BLaER1 treated with 17β-estradiol and CSF1 and Interleukin-3, amounts not matched to agents 10 nM and 100 nM (cell line): ENCODE data around the gene PCDHB6.
"Not testable (repeated sequence)": the region's sequence is repeated elsewhere in the genome, so short reads cannot be mapped to it uniquely, and the experiment has no call there.

ENCODE experiments used
- H3K27ac ChIP-seq, 11 experiments: shearing (Covaris generic); formaldehyde crosslinking; 2 replicates each; pipeline ENCODE4 v1.8.1; 2022
- H3K27me3 ChIP-seq, 11 experiments: shearing (Covaris generic); formaldehyde crosslinking; 2 replicates each; pipeline ENCODE4 v1.8.1; 2022
- H3K36me3 ChIP-seq, 11 experiments: shearing (Covaris generic); formaldehyde crosslinking; 2 replicates each; pipeline ENCODE4 v1.8.1; 2022
- H3K4me1 ChIP-seq, 10 experiments: shearing (Covaris generic); formaldehyde crosslinking; 2 replicates each; pipeline ENCODE4 v1.8.1; 2022
- H3K4me2 ChIP-seq, 11 experiments: shearing (Covaris generic); formaldehyde crosslinking; 2 replicates each; pipeline ENCODE4 v1.8.1; 2022
- H3K4me3 ChIP-seq, 10 experiments: shearing (Covaris generic); formaldehyde crosslinking; 2 replicates each; pipeline ENCODE4 v1.8.1; 2022
- H3K9ac ChIP-seq, 11 experiments: shearing (Covaris generic); formaldehyde crosslinking; 2 replicates each; pipeline ENCODE4 v1.8.1; 2022
- H3K9me3 ChIP-seq, 11 experiments: shearing (Covaris generic); formaldehyde crosslinking; replicated peaks in 1 of 11; 2 replicates each; pipeline ENCODE4 v1.8.1; 2022
- H4K20me1 ChIP-seq, 11 experiments: shearing (Covaris generic); formaldehyde crosslinking; 2 replicates each; pipeline ENCODE4 v1.8.1; 2022
- Cebpa-rat ChIP-seq, 11 experiments: shearing (Covaris generic); IDR thresholded peaks; 2 replicates each; pipeline ENCODE4 v1.8.1; 2022

Gene PCDHB6

DNA sequence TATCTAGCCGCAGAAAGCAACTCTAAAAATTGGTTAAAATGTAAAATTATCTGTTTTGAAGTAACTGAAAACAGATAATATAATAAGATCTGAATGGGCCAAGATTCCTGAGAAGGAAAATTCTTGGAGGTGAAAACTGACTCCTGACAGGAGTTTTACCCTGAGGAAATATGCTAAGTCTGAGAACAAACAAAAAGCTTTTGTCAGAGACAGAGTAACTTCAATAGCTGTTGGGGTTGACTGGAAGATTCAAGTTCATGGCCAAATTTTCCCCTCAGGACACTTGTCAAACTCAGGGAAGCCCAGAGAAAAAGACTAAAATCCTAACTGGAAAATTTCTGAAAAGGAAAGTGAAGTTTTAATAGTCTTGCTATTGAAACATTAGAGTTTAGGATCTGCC is 22.6 kb upstream of the PCDHB6 start:
- no peak overlapping the region for H3K4me3 ChIP-seq
- H3K4me2 ChIP-seq, result no peak overlapping the region
- no peaks in the 10 kb centered on the region for H3K27me3 ChIP-seq
- no peaks in the 10 kb centered on the region for H3K36me3 ChIP-seq
- peaks cover 15 to 24% (median 19%) of the 10 kb centered on the region in 11 experiments; a peak in 19 of 22 replicates for H3K9me3 ChIP-seq
- no peaks in the 10 kb centered on the region for H3K4me1 ChIP-seq
- no peak overlapping the region for H3K27ac ChIP-seq
- H4K20me1 ChIP-seq, result no peaks in the 10 kb centered on the region
- no peak overlapping the region for H3K9ac ChIP-seq
- TF ChIP-seq Cebpa-rat (IDR thresholded peaks at IDR 0.05), result no peak

GRCh38 chr5:141135030-141135717 is 14.7 kb upstream of the PCDHB6 start, which contains the start of gene PCDHB5:
Gene PCDHB5 (plus strand): TSS chr5:141135206. CDS start chr5:141135435, 229 bp downstream.
- Histone ChIP-seq H3K4me2 (no peak within 1 kb of the TSS), H3K4me1 (no peaks in the 10 kb centered on the region), H3K27ac (no peak within 1 kb of the TSS), H3K36me3 (no peaks in the 10 kb centered on the region), H3K4me3 (no peak within 1 kb of the TSS), H3K9ac (no peak within 1 kb of the TSS), H3K9me3 (peaks cover 32 to 50% (median 44%) of the 10 kb centered on the region in 11 experiments), H4K20me1 (no peaks in the 10 kb centered on the region), H3K27me3 (no peaks in the 10 kb centered on the region)
- no peak for TF ChIP-seq Cebpa-rat (IDR thresholded peaks at IDR 0.05)

DNA sequence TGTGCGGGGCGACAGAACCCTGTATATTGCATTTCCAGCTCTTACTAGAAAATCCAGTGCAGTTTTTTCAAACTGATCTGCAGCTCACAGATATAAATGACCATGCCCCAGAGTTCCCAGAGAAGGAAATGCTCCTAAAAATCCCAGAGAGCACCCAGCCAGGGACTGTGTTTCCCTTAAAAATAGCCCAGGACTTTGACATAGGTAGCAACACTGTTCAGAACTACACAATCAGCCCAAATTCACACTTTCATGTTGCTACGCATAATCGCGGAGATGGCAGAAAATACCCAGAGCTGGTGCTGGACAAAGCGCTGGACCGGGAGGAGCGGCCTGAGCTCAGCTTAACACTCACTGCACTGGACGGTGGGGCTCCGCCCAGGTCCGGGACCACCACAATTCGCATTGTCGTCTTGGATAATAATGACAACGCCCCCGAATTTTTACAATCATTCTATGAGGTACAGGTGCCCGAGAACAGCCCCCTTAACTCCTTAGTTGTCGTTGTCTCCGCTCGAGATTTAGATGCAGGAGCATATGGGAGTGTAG is 14.1 kb upstream of the PCDHB6 start:
- Histone ChIP-seq H3K9ac (no peak overlapping the region), H3K27ac (no peak overlapping the region), H3K36me3 (no peaks in the 10 kb centered on the region), H3K4me1 (no peaks in the 10 kb centered on the region), H3K27me3 (no peaks in the 10 kb centered on the region), H3K4me2 (no peak overlapping the region), H3K4me3 (no peak overlapping the region), H3K9me3 (peaks cover 32 to 50% (median 44%) of the 10 kb centered on the region in 11 experiments), H4K20me1 (no peaks in the 10 kb centered on the region)
- TF ChIP-seq Cebpa-rat (IDR thresholded peaks at IDR 0.05), result no peak

- not testable (repeated sequence) for H3K27ac ChIP-seq, H3K4me3 ChIP-seq, H3K4me1 ChIP-seq, H3K4me2 ChIP-seq, H3K27me3 ChIP-seq, H3K9ac ChIP-seq, H3K36me3 ChIP-seq, H4K20me1 ChIP-seq
- peaks cover 32 to 50% (median 44%) of the 10 kb centered on the region in 11 experiments for H3K9me3 ChIP-seq
Measured at GRCh38 chr5:141137346-141137745, 12.5 kb upstream of the PCDHB6 start.

- H3K4me2 ChIP-seq, result no peak overlapping the region
- no peak overlapping the region for H3K4me3 ChIP-seq
- peaks cover 28 to 49% (median 37%) of the 10 kb centered on the region in 11 experiments for H3K9me3 ChIP-seq
- H3K36me3 ChIP-seq, result no peaks in the 10 kb centered on the region
- TF ChIP-seq Cebpa-rat (IDR thresholded peaks at IDR 0.05), result no peak
- H3K9ac ChIP-seq, result no peak overlapping the region
- no peak overlapping the region for H3K27ac ChIP-seq
- no peaks in the 10 kb centered on the region for H3K27me3 ChIP-seq
- no peaks in the 10 kb centered on the region for H3K4me1 ChIP-seq
- no peaks in the 10 kb centered on the region for H4K20me1 ChIP-seq
Measured at GRCh38 chr5:141150224-141150992, 551 bp downstream of the PCDHB6 start.

- Histone ChIP-seq H3K4me3 (no peak overlapping the region), H3K27me3 (no peaks in the 10 kb centered on the region), H4K20me1 (no peaks in the 10 kb centered on the region), H3K9me3 (peaks cover 31 to 54% (median 42%) of the 10 kb centered on the region in 11 experiments), H3K4me2 (no peak overlapping the region), H3K27ac (no peak overlapping the region), H3K4me1 (no peaks in the 10 kb centered on the region), H3K36me3 (no peaks in the 10 kb centered on the region), H3K9ac (no peak overlapping the region)
- TF ChIP-seq Cebpa-rat (IDR thresholded peaks at IDR 0.05), result no peak
Measured at GRCh38 chr5:141150993-141151325, 1.1 kb downstream of the PCDHB6 start.

- peaks cover 38 to 61% (median 49%) of the 10 kb centered on the region in 11 experiments for H3K9me3 ChIP-seq
- H4K20me1 ChIP-seq, H3K9ac ChIP-seq, H3K4me1 ChIP-seq, H3K27me3 ChIP-seq, H3K4me2 ChIP-seq, H3K36me3 ChIP-seq, H3K27ac ChIP-seq, H3K4me3 ChIP-seq: not testable (repeated sequence)
Measured at GRCh38 chr5:141151632-141152031, 1.8 kb downstream of the PCDHB6 start.

GRCh38 chr5:141152096-141152495 is 2.2 kb downstream of the PCDHB6 start:
- not testable (repeated sequence) for H3K4me1 ChIP-seq, H3K4me3 ChIP-seq, H3K4me2 ChIP-seq, H4K20me1 ChIP-seq, H3K9ac ChIP-seq, H3K27ac ChIP-seq, H3K36me3 ChIP-seq, H3K27me3 ChIP-seq
- H3K9me3 ChIP-seq, result peaks cover 43 to 66% (median 54%) of the 10 kb centered on the region in 11 experiments

GRCh38 chr5:141155540-141156374 is 5.9 kb downstream of the PCDHB6 start:
- Histone ChIP-seq H3K27me3 (no peaks in the 10 kb centered on the region), H3K36me3 (no peaks in the 10 kb centered on the region), H4K20me1 (no peaks in the 10 kb centered on the region), H3K4me3 (no peak overlapping the region), H3K9me3 (peaks cover 43 to 69% (median 57%) of the 10 kb centered on the region in 11 experiments), H3K27ac (no peak overlapping the region), H3K9ac (no peak overlapping the region), H3K4me1 (no peaks in the 10 kb centered on the region), H3K4me2 (no peak overlapping the region)
- no peak for TF ChIP-seq Cebpa-rat (IDR thresholded peaks at IDR 0.05)

DNA sequence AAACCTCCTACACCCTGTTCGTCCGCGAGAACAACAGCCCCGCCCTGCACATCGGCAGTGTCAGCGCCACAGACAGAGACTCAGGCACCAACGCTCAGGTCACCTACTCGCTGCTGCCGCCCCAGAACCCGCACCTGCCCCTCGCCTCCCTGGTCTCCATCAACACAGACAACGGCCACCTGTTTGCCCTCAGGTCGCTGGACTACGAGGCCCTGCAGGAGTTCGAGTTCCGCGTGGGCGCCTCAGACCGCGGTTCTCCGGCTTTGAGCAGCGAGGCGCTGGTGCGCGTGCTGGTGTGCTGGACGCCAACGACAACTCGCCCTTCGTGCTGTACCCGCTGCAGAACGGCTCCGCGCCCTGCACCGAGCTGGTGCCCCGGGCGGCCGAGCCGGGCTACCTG is 7.5 kb downstream of the PCDHB6 start:
- not testable (repeated sequence) for H3K4me2 ChIP-seq, H3K9ac ChIP-seq, H3K27ac ChIP-seq, H3K36me3 ChIP-seq, H3K4me1 ChIP-seq, H4K20me1 ChIP-seq, H3K27me3 ChIP-seq, H3K4me3 ChIP-seq
- H3K9me3 ChIP-seq, result peaks cover 27 to 55% (median 42%) of the 10 kb centered on the region in 11 experiments

DNA sequence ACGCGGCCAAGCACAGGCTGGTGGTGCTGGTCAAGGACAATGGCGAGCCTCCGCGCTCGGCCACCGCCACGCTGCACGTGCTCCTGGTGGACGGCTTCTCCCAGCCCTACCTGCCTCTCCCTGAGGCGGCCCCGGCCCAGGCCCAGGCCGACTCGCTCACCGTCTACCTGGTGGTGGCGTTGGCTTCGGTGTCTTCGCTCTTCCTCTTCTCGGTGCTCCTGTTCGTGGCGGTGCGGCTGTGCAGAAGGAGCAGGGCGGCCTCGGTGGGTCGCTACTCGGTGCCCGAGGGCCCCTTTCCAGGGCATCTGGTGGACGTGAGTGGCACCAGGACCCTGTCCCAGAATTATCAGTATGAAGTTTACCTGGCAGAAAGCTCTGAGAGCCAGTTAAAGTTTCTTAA is 8.0 kb downstream of the PCDHB6 start:
- not testable (repeated sequence) for H3K4me2 ChIP-seq, H3K27ac ChIP-seq, H4K20me1 ChIP-seq, H3K36me3 ChIP-seq, H3K27me3 ChIP-seq, H3K4me1 ChIP-seq, H3K4me3 ChIP-seq, H3K9ac ChIP-seq
- H3K9me3 ChIP-seq, result peaks cover 31 to 58% (median 46%) of the 10 kb centered on the region in 11 experiments
